Keratinocyte (primary cell): ENCODE results near the gene HLA-E.

Source experiments
- EZH2 ChIP-seq: IDR thresholded peaks from one replicate; pipeline ENCODE4 v1.6.1; 2012; ENCODE audit warnings: inconsistent platforms, mild to moderate bottlenecking, low read length, moderate library complexity
- TF ChIP-seq, protein P1 (sequence below), 3 experiments: IDR thresholded peaks in 1 of 3; conservative IDR thresholded peaks in 1 of 3; optimal IDR thresholded peaks in 1 of 3; 2 replicates in 2 of 3; 3 replicates in 1 of 3; pipeline versions ENCODE3 to v1.5.1; 2011; ENCODE audit warnings: low read length in 3 of 3, mild to moderate bottlenecking in 3 of 3, moderate library complexity in 2 of 3, control low read depth in 1 of 3, inconsistent platforms in 1 of 3; ENCODE audit not compliant: insufficient read depth in 2 of 3; ENCODE audit errors: extremely low read depth in 1 of 3

DNA sequence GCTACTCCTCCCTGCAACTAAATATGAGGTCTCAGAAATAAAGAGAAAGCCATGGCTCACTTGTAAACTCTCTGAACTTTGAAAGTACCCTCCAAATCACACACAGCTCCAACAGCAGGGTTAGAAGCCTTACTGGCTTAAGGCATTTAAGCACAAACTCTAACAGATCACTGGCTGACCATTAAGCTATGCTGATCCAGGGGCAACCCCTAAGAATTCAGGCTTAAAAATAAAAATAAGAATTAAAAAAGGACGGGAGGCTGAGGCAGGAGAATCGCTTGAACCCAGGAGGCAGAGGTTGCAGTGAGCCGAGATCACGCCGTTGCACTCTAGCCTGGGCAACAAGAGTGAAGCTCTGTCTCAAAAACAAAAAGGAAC is 21.8 kb downstream of the HLA-E start:
- TF ChIP-seq EZH2: no peak
- TF ChIP-seq, protein P1, sequence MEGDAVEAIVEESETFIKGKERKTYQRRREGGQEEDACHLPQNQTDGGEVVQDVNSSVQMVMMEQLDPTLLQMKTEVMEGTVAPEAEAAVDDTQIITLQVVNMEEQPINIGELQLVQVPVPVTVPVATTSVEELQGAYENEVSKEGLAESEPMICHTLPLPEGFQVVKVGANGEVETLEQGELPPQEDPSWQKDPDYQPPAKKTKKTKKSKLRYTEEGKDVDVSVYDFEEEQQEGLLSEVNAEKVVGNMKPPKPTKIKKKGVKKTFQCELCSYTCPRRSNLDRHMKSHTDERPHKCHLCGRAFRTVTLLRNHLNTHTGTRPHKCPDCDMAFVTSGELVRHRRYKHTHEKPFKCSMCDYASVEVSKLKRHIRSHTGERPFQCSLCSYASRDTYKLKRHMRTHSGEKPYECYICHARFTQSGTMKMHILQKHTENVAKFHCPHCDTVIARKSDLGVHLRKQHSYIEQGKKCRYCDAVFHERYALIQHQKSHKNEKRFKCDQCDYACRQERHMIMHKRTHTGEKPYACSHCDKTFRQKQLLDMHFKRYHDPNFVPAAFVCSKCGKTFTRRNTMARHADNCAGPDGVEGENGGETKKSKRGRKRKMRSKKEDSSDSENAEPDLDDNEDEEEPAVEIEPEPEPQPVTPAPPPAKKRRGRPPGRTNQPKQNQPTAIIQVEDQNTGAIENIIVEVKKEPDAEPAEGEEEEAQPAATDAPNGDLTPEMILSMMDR (optimal IDR thresholded peaks at IDR 0.05 in 1 of 3, IDR thresholded peaks at IDR 0.05 in 1 of 3, conservative IDR thresholded peaks at IDR 0.05 in 1 of 3; ENCODE audit: extremely low read depth in 1 of 3, insufficient read depth in 2 of 3, low read length in 3 of 3): no peak
